Lower lobe of right lung (tissue), 2 donors: ENCODE data around the gene TMEM43. TPM values are rescaled to one million over a fixed set of nuclear protein-coding genes. Genes with fewer than 3 reads are reported as not detected.
A peak's percentile ranks its signal among the peaks of the same experiment; 100 is the strongest.
"Not testable (repeated sequence)": the region's sequence is repeated elsewhere in the genome, so short reads cannot be mapped to it uniquely, and the experiment has no call there.

Experiments used
- ATAC-seq, 2 donors: fragments of 200-7000 bp; cut with Tn5 transposase; one replicate each; pipeline ENCODE4 v1.9.1; 2020 to 2022; ENCODE audit warnings: mild to moderate bottlenecking in 2 of 2, moderate library complexity in 2 of 2
- DNase-seq: peaks from one replicate; pipeline ENCODE4 v3.0.0-alpha.2; 2020
- H3K27ac ChIP-seq: fragments of 200-600 bp; one replicate; pipeline ENCODE4 v1.8.0; 2022
- H3K27me3 ChIP-seq: fragments of 200-600 bp; one replicate; pipeline ENCODE4 v1.8.0; 2022; ENCODE audit warnings: low read depth
- H3K36me3 ChIP-seq: fragments of 200-600 bp; one replicate; pipeline ENCODE4 v1.8.0; 2022; ENCODE audit warnings: mild to moderate bottlenecking
- H3K4me1 ChIP-seq: fragments of 200-600 bp; one replicate; pipeline ENCODE4 v1.8.0; 2022
- H3K4me3 ChIP-seq: fragments of 200-600 bp; one replicate; pipeline ENCODE4 v1.8.0; 2022; ENCODE audit warnings: mild to moderate bottlenecking
- H3K9me3 ChIP-seq: fragments of 200-600 bp; one replicate; pipeline ENCODE4 v1.8.0; 2022
- intact Hi-C: fragments of 100-400 bp; cut with DNase I; formaldehyde crosslinking; loops from one replicate; pipeline ENCODE4 v1.11.0; 2022
- total RNA-seq: library from RNA; stranded (reverse); fragmentation: NEBNext Ultra II Directional; extraction: Animal tissue kit (Norgen Biotek cat#: 25700); gene quantifications from one replicate; pipeline ENCODE4 v1.2.1, GENCODE V29; 2021
- TF ChIP-seq, protein P1 (sequence below): fragments of 200-600 bp; IDR thresholded peaks from one replicate; pipeline ENCODE4 v1.8.0; 2022; ENCODE audit warnings: antibody characterized with exemption, mild to moderate bottlenecking
- donor health status: DM: no; HTN: yes; CAD: no; lungs with severe emphysema.

The TMEM43 gene
- total RNA-seq, 1 donor from 2014 or later = 73.7 TPM

DNA sequence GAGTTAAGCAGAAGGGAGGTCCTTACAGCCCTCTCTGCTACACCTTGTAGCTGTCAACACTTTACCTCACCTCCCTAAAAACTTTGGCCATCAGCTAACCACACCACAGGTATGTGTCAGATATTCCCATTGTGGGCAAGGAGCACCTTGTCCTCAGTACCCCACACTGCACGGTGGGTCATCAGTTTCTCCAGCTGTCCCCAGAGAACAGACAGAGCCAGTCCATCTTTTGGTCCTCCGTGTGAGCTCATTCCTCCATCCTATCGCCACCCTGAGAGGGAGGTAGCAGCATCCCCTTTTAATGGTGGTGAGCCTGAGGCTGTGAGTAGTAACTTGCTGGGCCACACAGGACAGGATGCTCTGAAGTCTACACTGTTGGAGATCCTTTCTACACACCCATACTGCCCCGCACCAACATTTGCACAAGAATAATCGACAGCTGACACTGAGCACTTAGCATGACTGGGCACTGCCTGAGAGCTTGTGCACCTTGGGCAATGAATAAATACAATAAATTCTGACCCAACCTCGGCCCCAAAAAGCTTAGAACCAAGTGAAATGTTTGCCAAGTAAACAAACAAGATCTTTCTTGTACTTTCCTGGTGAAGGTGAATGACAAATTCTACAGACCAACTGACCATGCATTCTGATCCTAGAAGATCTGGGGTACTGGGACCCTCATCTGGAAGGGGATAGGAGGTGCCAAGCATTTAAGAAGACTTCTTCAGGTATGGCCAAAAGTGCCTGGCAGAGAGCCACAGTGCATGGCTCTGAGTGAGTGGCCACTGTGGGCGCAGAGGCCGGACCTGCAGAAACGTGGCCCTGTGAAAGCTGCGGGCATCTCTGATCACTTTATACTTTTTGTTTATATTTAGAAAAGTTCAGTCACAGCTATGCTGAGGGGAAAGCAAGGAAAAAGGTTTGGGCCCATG is 7.1 kb upstream of the TMEM43 start:
- no peak for DNase-seq
- peaks cover 52% of the 10 kb centered on the region for H3K36me3 ChIP-seq
- TF ChIP-seq, protein P1, sequence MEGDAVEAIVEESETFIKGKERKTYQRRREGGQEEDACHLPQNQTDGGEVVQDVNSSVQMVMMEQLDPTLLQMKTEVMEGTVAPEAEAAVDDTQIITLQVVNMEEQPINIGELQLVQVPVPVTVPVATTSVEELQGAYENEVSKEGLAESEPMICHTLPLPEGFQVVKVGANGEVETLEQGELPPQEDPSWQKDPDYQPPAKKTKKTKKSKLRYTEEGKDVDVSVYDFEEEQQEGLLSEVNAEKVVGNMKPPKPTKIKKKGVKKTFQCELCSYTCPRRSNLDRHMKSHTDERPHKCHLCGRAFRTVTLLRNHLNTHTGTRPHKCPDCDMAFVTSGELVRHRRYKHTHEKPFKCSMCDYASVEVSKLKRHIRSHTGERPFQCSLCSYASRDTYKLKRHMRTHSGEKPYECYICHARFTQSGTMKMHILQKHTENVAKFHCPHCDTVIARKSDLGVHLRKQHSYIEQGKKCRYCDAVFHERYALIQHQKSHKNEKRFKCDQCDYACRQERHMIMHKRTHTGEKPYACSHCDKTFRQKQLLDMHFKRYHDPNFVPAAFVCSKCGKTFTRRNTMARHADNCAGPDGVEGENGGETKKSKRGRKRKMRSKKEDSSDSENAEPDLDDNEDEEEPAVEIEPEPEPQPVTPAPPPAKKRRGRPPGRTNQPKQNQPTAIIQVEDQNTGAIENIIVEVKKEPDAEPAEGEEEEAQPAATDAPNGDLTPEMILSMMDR = no peak
- H3K27me3 ChIP-seq = no peaks in the 10 kb centered on the region
- H3K4me3 ChIP-seq = no peak overlapping the region
- H3K27ac ChIP-seq = peak overlapping the region; percentile 2
- no peak for ATAC-seq
- intact Hi-C loops = no loop called here
- no peaks in the 10 kb centered on the region for H3K9me3 ChIP-seq
- H3K4me1 ChIP-seq = peaks cover 13% of the 10 kb centered on the region

DNA sequence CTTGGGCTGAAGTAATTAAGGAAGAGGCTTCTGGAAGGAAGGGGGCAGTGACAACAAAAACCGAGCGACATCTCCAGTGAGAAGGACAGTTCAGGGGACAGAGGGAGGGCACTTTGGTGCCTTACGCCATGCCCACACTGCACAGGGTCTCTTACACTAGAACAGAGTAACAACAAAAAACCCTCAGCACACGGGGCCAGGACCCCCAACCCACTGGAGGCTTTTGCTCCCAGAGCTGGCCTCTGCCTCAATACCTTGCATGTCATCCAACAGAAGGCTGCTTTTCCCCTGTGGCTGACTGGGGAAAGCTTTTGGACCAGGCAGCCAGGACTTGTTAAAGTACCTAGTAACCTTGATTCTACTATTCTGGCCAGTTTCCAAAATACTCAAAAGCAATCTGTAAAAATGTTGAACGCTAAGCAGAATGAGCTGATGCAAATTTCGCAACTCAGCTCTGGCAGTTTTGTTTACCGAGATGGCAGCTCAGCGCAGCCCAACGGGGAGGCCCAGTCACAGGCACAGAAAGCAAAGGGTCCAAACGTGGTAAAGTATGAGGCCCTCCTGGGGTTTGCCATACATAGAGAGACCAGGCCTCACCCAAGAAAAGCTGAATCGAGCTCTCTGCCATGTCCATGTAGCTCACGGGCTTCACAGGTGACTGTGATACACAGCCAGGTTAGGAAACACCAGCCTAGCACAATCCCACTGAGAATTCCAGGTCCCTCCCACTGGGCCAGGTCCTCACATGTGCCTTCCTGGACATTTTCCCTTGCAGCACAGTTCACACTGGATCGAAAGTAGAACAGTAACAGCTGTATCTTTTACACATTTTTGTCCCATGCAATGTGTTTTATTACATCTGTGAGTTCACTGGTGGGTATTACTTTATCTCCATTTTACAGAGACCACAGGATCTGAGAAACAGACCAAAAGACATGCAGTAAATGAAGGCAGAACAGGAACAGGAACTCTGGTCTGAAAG is 6.2 kb upstream of the TMEM43 start:
- peak overlapping the region; percentile 18 for H3K27ac ChIP-seq
- no peak overlapping the region for H3K4me3 ChIP-seq
- peaks cover 21% of the 10 kb centered on the region for H3K4me1 ChIP-seq
- no peak for DNase-seq
- intact Hi-C loops = no loop called here
- peak; percentile 38 to 63 for ATAC-seq
- no peaks in the 10 kb centered on the region for H3K27me3 ChIP-seq
- H3K36me3 ChIP-seq = peaks cover 43% of the 10 kb centered on the region
- H3K9me3 ChIP-seq = no peaks in the 10 kb centered on the region
- TF ChIP-seq, protein P1 = no peak

GRCh38 chr3:14119651-14120050 is 5.2 kb upstream of the TMEM43 start:
- H3K4me1 ChIP-seq = peaks cover 26% of the 10 kb centered on the region
- intact Hi-C loops = no loop called here
- TF ChIP-seq, protein P1 = no peak
- no peaks in the 10 kb centered on the region for H3K27me3 ChIP-seq
- H3K36me3 ChIP-seq = peaks cover 33% of the 10 kb centered on the region
- no peaks in the 10 kb centered on the region for H3K9me3 ChIP-seq
- no peak overlapping the region for H3K4me3 ChIP-seq
- no peak overlapping the region for H3K27ac ChIP-seq
- DNase-seq (no peak), ATAC-seq (no peak)

- Histone ChIP-seq H3K36me3 (peaks cover 27% of the 10 kb centered on the region), H3K27ac (no peak overlapping the region), H3K4me1 (peaks cover 26% of the 10 kb centered on the region), H3K4me3 (no peak overlapping the region), H3K27me3 (no peaks in the 10 kb centered on the region), H3K9me3 (no peaks in the 10 kb centered on the region)
- intact Hi-C loops = no loop called here
- ATAC-seq (no peak), DNase-seq (no peak)
- TF ChIP-seq, protein P1 = no peak
Observed at GRCh38 chr3:14120111-14120920, 4.5 kb upstream of the TMEM43 start.

DNA sequence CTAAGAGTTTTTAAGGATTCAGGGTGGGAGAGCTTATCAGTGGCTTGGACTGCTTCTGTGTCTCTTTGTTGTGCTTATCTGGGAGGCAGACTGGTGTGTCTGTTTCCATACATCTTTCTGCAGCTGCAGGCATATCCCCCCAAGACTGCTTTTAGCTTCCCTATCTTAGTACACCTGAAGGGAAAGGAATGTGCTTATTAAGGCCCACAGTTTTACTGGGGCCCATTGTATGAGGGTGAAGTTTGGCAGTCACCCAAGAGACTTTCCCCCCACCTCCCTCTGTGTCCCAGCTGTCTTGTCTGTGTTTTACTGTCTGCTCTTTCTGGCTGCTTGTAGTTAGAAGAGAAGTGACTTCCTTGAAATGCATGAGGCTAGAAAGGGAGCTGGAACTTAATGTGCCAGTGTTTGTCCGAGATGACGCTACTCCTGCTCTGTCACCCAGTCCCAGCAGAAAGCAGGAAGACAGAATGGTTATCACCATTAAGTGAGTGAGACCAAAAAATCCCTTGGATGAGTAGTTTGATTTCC is 3.9 kb upstream of the TMEM43 start:
- H3K9me3 ChIP-seq, H3K27me3 ChIP-seq, intact Hi-C loops, H3K4me3 ChIP-seq, H3K27ac ChIP-seq, ATAC-seq, DNase-seq: not testable (repeated sequence)
- Histone ChIP-seq H3K4me1 (peaks cover 30% of the 10 kb centered on the region), H3K36me3 (peaks cover 20% of the 10 kb centered on the region)
